Choroid plexus epithelial cell (primary cell): ENCODE measurements around the gene CEACAM21.

Source experiments
- DNase-seq: peaks from one replicate; pipeline ENCODE4 v3.0.0-alpha.2; 2010; ENCODE audit warnings: low read depth
- H3K4me3 ChIP-seq: 2 replicates; pipeline ENCODE4 v1.5.1; 2011; ENCODE audit warnings: low read depth, mild to moderate bottlenecking, control low read depth, low read length, moderate library complexity
- CTCF ChIP-seq: conservative IDR thresholded peaks from 2 replicates; pipeline ENCODE4 v1.5.1; 2011; ENCODE audit warnings: low read depth, mild to moderate bottlenecking, control low read depth, inconsistent platforms, low read length, moderate library complexity

The CEACAM21 gene

DNA sequence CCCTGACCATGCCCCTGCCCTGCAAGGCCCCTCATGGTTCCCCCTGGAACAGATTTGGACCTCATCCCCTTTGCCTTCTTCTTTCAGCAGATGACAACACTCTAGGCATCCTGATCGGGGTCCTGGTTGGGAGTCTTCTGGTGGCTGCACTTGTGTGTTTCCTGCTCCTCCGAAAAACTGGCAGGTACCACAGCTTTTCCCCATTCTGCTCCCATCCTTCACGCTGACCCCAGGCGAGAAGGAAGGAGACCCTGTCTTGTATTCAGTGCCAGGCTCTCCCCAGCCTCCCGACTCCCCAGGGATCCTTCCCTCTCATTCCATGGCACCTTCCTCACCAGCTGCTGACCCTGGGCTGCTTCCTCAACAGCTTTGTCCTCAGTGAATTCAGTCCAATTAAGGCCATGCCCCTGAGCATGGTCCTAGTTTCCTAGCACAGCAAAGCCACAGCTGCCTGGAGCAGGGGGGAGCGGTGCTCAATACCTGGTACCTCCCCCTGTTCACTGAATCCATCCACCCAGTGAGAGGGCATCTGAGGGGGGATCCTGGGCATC lies 8.4 kb downstream of the CEACAM21 start:
- no peak for TF ChIP-seq CTCF
- H3K4me3 ChIP-seq, result no peak overlapping the region
- DNase-seq, result no peak

DNA sequence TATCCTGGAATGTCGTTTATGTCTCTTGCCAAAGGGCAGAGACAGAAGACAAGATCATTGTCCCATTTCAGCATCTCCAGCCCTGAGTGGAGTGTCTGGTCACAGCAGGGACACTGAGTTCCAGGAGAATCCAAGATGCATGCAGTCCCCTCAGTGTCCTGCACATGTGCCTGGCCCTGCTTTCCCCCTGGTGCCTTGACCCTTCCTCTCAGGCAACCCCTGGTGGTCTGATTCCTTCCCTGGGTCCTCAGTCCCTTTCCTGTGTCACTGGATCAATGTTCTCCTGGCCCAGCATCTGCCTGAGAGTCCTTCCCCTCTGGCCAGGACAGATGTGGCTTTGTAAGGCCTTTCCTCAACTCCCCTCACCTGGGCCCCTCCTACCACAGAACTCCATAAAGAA lies 9.0 kb downstream of the CEACAM21 start:
- no peak for TF ChIP-seq CTCF
- DNase-seq, result no peak
- H3K4me3 ChIP-seq, result no peak overlapping the region

DNA sequence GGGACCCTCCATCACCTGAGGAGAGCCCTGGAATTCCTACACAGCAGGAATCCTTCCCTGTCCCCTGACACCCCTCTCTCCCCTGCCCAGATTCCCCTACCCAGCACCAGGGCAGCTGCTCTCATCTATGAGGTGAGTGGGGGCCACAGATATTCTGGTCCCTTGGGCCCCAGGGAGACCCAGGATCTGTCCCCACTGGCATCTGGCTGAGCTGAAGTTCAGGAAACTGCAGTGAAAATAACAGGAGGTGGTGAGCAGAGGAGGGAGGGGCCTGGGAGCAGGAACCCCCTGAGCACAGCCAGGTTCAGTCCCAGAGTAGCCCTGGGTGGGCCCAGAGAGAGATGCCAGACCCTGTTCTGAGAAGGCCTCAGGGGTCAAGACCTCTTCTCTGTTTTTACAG lies 10.1 kb downstream of the CEACAM21 start:
- no peak for TF ChIP-seq CTCF
- DNase-seq, result no peak

GRCh38 chr19:41587101-41587837 lies 11.3 kb downstream of the CEACAM21 start:
- TF ChIP-seq CTCF, result no peak
- H3K4me3 ChIP-seq, result no peak overlapping the region
- DNase-seq, result no peak

More for the DNA sequence above, 10.1 kb downstream of the CEACAM21 start:
- no peak overlapping the region for H3K4me3 ChIP-seq

GRCh38 chr19:41587838-41588210 lies 11.9 kb downstream of the CEACAM21 start:
- DNase-seq, result no peak
- H3K4me3 ChIP-seq, result no peak overlapping the region
- no peak for TF ChIP-seq CTCF

DNA sequence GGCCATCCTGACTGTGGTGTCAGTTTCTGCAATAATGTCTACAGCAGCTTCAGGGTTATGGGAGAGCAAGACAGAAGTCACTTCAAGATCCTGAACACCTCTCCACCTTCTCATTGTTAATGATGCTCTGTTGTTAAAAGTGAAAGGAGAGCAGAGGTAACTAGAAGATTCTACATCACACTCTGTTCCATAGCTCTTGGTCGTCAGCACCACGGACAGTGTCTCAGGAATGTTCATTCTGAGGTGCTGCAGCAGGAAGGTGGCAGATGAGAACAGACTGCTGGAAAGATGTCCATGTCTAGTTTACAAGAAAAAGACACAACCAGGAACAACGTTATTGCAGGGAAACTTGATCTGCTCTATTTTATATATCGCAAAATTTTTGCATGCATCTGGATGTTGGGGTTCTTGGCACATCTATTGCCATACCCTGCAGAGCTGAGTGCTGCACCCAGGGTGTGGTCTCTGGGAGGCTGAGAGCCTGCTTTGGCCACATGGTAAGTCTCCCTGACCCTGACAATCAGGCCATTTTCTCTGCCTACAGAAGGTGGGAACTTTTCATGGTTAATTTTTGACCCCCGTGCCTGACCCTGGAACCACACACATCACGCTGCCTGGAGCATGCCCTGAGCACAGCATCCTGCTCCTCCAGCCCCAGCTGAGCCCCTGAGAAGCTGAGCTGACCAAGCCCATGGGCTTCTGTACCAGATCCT lies 12.7 kb downstream of the CEACAM21 start:
- H3K4me3 ChIP-seq, result no peak overlapping the region
- DNase-seq, result peak; percentile 58
- TF ChIP-seq CTCF, result no peak
